ENCODE data around the gene ROBO2.

DNA sequence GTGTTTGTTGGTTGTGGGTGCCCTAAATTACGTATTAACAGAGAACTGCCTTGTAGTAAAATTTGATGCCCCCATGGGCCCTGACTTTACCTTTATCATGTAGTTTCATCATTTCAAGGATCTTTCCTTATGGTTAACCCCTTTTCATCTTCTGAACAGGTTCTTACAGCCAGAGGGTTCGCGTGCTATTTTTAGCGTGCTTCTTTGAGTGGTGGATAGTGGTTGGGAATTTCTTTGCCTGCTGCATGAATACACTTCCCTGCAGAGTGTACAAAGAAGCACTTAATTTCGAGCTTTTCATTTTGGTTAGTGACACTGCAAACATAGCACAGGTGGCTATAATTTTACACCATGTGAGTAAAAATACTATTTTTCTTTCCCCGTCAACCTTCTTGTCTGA is 231.8 kb downstream of the ROBO2 start:
- TF ChIP-seq, protein P1, sequence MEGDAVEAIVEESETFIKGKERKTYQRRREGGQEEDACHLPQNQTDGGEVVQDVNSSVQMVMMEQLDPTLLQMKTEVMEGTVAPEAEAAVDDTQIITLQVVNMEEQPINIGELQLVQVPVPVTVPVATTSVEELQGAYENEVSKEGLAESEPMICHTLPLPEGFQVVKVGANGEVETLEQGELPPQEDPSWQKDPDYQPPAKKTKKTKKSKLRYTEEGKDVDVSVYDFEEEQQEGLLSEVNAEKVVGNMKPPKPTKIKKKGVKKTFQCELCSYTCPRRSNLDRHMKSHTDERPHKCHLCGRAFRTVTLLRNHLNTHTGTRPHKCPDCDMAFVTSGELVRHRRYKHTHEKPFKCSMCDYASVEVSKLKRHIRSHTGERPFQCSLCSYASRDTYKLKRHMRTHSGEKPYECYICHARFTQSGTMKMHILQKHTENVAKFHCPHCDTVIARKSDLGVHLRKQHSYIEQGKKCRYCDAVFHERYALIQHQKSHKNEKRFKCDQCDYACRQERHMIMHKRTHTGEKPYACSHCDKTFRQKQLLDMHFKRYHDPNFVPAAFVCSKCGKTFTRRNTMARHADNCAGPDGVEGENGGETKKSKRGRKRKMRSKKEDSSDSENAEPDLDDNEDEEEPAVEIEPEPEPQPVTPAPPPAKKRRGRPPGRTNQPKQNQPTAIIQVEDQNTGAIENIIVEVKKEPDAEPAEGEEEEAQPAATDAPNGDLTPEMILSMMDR (IDR thresholded peaks at IDR 0.05 in 2 of 3, conservative IDR thresholded peaks at IDR 0.05 in 1 of 3; ENCODE audit: borderline replicate concordance in 1 of 3, insufficient read depth in 1 of 3, low read depth in 2 of 3, low read length in 2 of 3): no peak
- TF ChIP-seq POLR2AphosphoS5 (IDR thresholded peaks at IDR 0.05; ENCODE audit: low read depth, low read length): no peak

Data from HCT116 (cell line).